Loucy (cell line): ENCODE data around the gene NCAM1.

Experiments used
- H2AFZ ChIP-seq: fragments of 200-600 bp; sonication (generic); 2 replicates; pipeline ENCODE4 v1.6.0; 2016; ENCODE audit warnings: antibody characterized with exemption, mild to moderate bottlenecking, low read length, moderate library complexity
- H3F3A ChIP-seq: fragments of 200-600 bp; 2 replicates; pipeline ENCODE4 v1.6.0; 2016; ENCODE audit warnings: antibody characterized with exemption, low read depth, mild to moderate bottlenecking
- H3K27me3 ChIP-seq: fragments of 200-600 bp; sonication (generic); 2 replicates; pipeline ENCODE4 v1.6.1; 2014; ENCODE audit warnings: low read length, mild to moderate bottlenecking; ENCODE audit not compliant: insufficient read depth, poor library complexity, severe bottlenecking
- H3K36me3 ChIP-seq: fragments of 200-600 bp; sonication (generic); 2 replicates; pipeline ENCODE4 v1.6.1; 2016; ENCODE audit warnings: low read length; ENCODE audit not compliant: insufficient read depth
- H3K4me1 ChIP-seq: fragments of 200-600 bp; sonication (generic); 2 replicates; pipeline ENCODE4 v1.5.1; 2014; ENCODE audit warnings: low read length, mild to moderate bottlenecking; ENCODE audit not compliant: insufficient read depth, poor library complexity, severe bottlenecking
- H3K4me2 ChIP-seq: fragments of 200-600 bp; sonication (generic); 2 replicates; pipeline ENCODE4 v1.6.0; 2014; ENCODE audit warnings: antibody characterized with exemption, low read length, low read depth, mild to moderate bottlenecking; ENCODE audit not compliant: poor library complexity, severe bottlenecking
- H3K4me3 ChIP-seq: fragments of 200-600 bp; sonication (generic); 2 replicates; pipeline ENCODE4 v1.5.1; 2014; ENCODE audit warnings: low read length, mild to moderate bottlenecking, mixed read lengths; ENCODE audit not compliant: poor library complexity, severe bottlenecking
- H3K79me2 ChIP-seq: fragments of 200-600 bp; sonication (generic); 2 replicates; pipeline ENCODE4 v1.6.1; 2014; ENCODE audit warnings: low read length; ENCODE audit not compliant: insufficient read depth
- H3K9ac ChIP-seq: fragments of 200-600 bp; sonication (generic); 2 replicates; pipeline ENCODE4 v1.6.0; 2014; ENCODE audit warnings: mild to moderate bottlenecking, low read depth, low read length, moderate library complexity; ENCODE audit not compliant: poor library complexity, severe bottlenecking
- H3K9me2 ChIP-seq: fragments of 200-600 bp; sonication (generic); replicated peaks from 2 replicates; pipeline ENCODE4 v1.6.1; 2016; ENCODE audit warnings: low read depth, low read length, mixed read lengths
- H3K9me3 ChIP-seq: fragments of 200-600 bp; sonication (generic); 2 replicates; pipeline ENCODE4 v1.6.1; 2014; ENCODE audit warnings: mild to moderate bottlenecking, antibody characterized with exemption, low read length, low read depth; ENCODE audit not compliant: insufficient read depth
- H4K20me1 ChIP-seq: fragments of 200-600 bp; sonication (generic); 2 replicates; pipeline ENCODE4 v1.6.0; 2014; ENCODE audit warnings: antibody characterized with exemption, low read length, mild to moderate bottlenecking; ENCODE audit not compliant: insufficient read depth, poor library complexity, severe bottlenecking
- CTCF ChIP-seq: fragments of 200-600 bp; sonication (generic); conservative IDR thresholded peaks from 2 replicates; pipeline ENCODE4 v1.5.1; 2014; ENCODE audit warnings: mild to moderate bottlenecking, antibody characterized with exemption, low read length
- EZH2phosphoT487 ChIP-seq: fragments of 200-600 bp; IDR thresholded peaks from 2 replicates; pipeline ENCODE4 v1.6.1; 2018; ENCODE audit warnings: antibody characterized with exemption, mild to moderate bottlenecking, moderate library complexity, borderline replicate concordance

The NCAM1 gene

GRCh38 chr11:113087706-113088105, 126.5 kb downstream of the NCAM1 start:
- Histone ChIP-seq H3F3A (no peaks in the 10 kb centered on the region), H3K4me3 (no peak overlapping the region), H3K4me1 (no peaks in the 10 kb centered on the region), H3K9ac (no peak overlapping the region), H2AFZ (no peak overlapping the region), H3K4me2 (no peak overlapping the region), H3K79me2 (no peaks in the 10 kb centered on the region), H3K36me3 (no peaks in the 10 kb centered on the region), H4K20me1 (no peaks in the 10 kb centered on the region), H3K9me2 (no peaks in the 10 kb centered on the region), H3K27me3 (no peaks in the 10 kb centered on the region), H3K9me3 (no peaks in the 10 kb centered on the region)
- no peak for TF ChIP-seq CTCF
- no peak for TF ChIP-seq EZH2phosphoT487

GRCh38 chr11:113090716-113091480, 129.7 kb downstream of the NCAM1 start:
- H3K79me2 ChIP-seq: no peaks in the 10 kb centered on the region
- TF ChIP-seq CTCF (no peak), EZH2phosphoT487 (no peak)
- no peaks in the 10 kb centered on the region for H3K27me3 ChIP-seq
- no peak overlapping the region for H3K9ac ChIP-seq
- no peak overlapping the region for H3K4me2 ChIP-seq
- no peak overlapping the region for H3K4me3 ChIP-seq
- H3K4me1 ChIP-seq: no peaks in the 10 kb centered on the region
- no peaks in the 10 kb centered on the region for H3K9me3 ChIP-seq
- H2AFZ ChIP-seq: no peak overlapping the region
- H3F3A ChIP-seq: no peaks in the 10 kb centered on the region
- H4K20me1 ChIP-seq: no peaks in the 10 kb centered on the region
- no peaks in the 10 kb centered on the region for H3K9me2 ChIP-seq
- no peaks in the 10 kb centered on the region for H3K36me3 ChIP-seq

- no peaks in the 10 kb centered on the region for H4K20me1 ChIP-seq
- TF ChIP-seq CTCF (no peak), EZH2phosphoT487 (no peak)
- H3K27me3 ChIP-seq: no peaks in the 10 kb centered on the region
- H3K36me3 ChIP-seq: no peaks in the 10 kb centered on the region
- H3K9ac ChIP-seq: no peak overlapping the region
- no peak overlapping the region for H3K4me3 ChIP-seq
- H3K9me2 ChIP-seq: no peaks in the 10 kb centered on the region
- no peaks in the 10 kb centered on the region for H3K9me3 ChIP-seq
- no peaks in the 10 kb centered on the region for H3K4me1 ChIP-seq
- no peak overlapping the region for H2AFZ ChIP-seq
- no peaks in the 10 kb centered on the region for H3F3A ChIP-seq
- H3K79me2 ChIP-seq: no peaks in the 10 kb centered on the region
- H3K4me2 ChIP-seq: no peak overlapping the region
These were observed 130.2 kb downstream of the NCAM1 start for GRCh38 chr11:113091481-113091780.
